GM12891 (cell line): ENCODE results near the gene TRA2B.

Experiments
- POLR2A ChIP-seq: IDR thresholded peaks from 2 replicates; pipeline ENCODE4 v1.6.1; 2011; ENCODE audit warnings: low read depth, low read length, control low read depth
- TAF1 ChIP-seq: IDR thresholded peaks from 2 replicates; pipeline ENCODE4 v1.6.1; 2011; ENCODE audit warnings: low read depth, low read length, control low read depth

DNA sequence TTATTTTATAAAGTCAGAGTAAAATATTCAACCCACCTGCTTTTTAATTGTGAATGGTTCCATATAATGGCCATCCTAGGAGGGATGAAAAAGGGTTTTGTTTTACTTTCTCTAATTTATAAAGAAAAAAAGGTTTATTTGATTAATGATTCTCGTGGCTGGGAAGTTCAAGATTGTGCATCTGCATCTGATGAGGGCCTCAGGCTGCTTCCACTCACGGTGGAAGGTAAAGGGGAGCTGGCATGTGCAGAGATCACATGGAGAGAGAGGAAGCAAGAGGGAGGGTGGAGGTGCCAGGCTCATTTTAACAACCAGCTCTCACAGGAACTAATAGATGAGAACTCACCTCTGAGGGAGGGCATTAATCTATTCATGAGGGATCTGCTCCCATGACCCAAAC is 27.7 kb upstream of the TRA2B start:
- TF ChIP-seq POLR2A (no peak), TAF1 (no peak)
